Stomach (tissue), 4 donors: ENCODE measurements around the gene CARMIL1.

ENCODE experiments used
- CTCF ChIP-seq, 7 experiments: fragments of 450-650 bp in 4 of 7; fragments of 200-600 bp in 3 of 7; sonication (generic) in 3 of 7; IDR thresholded peaks; one replicate each; pipeline ENCODE4 v1.5.1; 2016 to 2019; ENCODE audit warnings: antibody characterized with exemption in 7 of 7, control low read depth in 2 of 7, mild to moderate bottlenecking in 1 of 7
- POLR2A ChIP-seq, 4 donors: fragments of 450-650 bp; IDR thresholded peaks; one replicate each; pipeline ENCODE4 v1.6.1; 2016; ENCODE audit warnings: antibody characterized with exemption in 4 of 4, control low read depth in 2 of 4, mild to moderate bottlenecking in 1 of 4, moderate library complexity in 1 of 4

GRCh38 chr6:25369433-25370177 is 90.4 kb downstream of the CARMIL1 start:
- TF ChIP-seq POLR2A (IDR thresholded peaks at IDR 0.05) (no peak), CTCF (IDR thresholded peaks at IDR 0.05) (no peak)
